B cell (primary cell): Measurements from ENCODE around the gene COL21A1. TPM values are rescaled to one million over a fixed set of nuclear protein-coding genes. Genes with fewer than 3 reads are reported as not detected.

Experiments
- ATAC-seq: fragments of 200-7000 bp; cut with Tn5 transposase; one replicate; pipeline ENCODE4 v1.10.0; 2021; ENCODE audit warnings: low read depth, mild to moderate bottlenecking, moderate number of reproducible peaks, moderate library complexity
- CTCF ChIA-PET: fragments of 350-600 bp; sonication (Branson Sonifier 250); formaldehyde crosslinking; loops from one replicate; lab custom pipeline; 2021; ENCODE audit warnings: antibody characterized with exemption, inconsistent platforms; lab: Charles Lee
- POLR2A ChIA-PET: fragments of 350-600 bp; sonication (Branson Sonifier 250); formaldehyde crosslinking; loops from one replicate; lab custom pipeline; 2021; ENCODE audit warnings: antibody characterized with exemption; lab: Charles Lee
- DNase-seq: peaks from one replicate; pipeline ENCODE4 v3.0.0; 2013
- H2AFZ ChIP-seq: 2 replicates; pipeline ENCODE4 v1.6.1; 2012; ENCODE audit warnings: mild to moderate bottlenecking, low read depth, low read length; ENCODE audit not compliant: insufficient read depth, poor library complexity, severe bottlenecking
- H3K27ac ChIP-seq, 2 donors: 1 replicate in 1 of 2; 2 replicates in 1 of 2; pipeline ENCODE4 v1.5.1; 2012 to 2013; ENCODE audit warnings: low read length in 2 of 2, mild to moderate bottlenecking in 2 of 2, moderate library complexity in 1 of 2
- H3K27me3 ChIP-seq, 4 experiments: fragments of 200-600 bp in 1 of 4; sonication (generic) in 1 of 4; replicated peaks in 1 of 4; 1 replicate in 2 of 4; 2 replicates in 2 of 4; pipeline versions ENCODE4 v1.6.1 to v1.7.0; 2013 to 2016; ENCODE audit warnings: low read length in 3 of 4, mild to moderate bottlenecking in 2 of 4, mixed read lengths in 1 of 4, moderate library complexity in 1 of 4; ENCODE audit not compliant: insufficient read depth in 4 of 4, control insufficient read depth in 3 of 4; ENCODE audit errors: control extremely low read depth in 1 of 4
- H3K36me3 ChIP-seq, 2 experiments: replicated peaks in 1 of 2; 1 replicate in 1 of 2; 2 replicates in 1 of 2; pipeline versions ENCODE4 v1.6.1 to v1.7.1; 2013; ENCODE audit warnings: low read length in 1 of 2; ENCODE audit not compliant: insufficient read depth in 2 of 2, control insufficient read depth in 1 of 2; ENCODE audit errors: control extremely low read depth in 1 of 2, extremely low read depth in 1 of 2
- H3K4me1 ChIP-seq, 2 donors: fragments of 200-600 bp in 1 of 2; sonication (generic) in 1 of 2; 1 replicate in 1 of 2; 2 replicates in 1 of 2; pipeline versions ENCODE4 v1.5.1 to v1.6.1; 2013 to 2017; ENCODE audit warnings: low read length in 2 of 2; ENCODE audit not compliant: control insufficient read depth in 2 of 2, insufficient read depth in 2 of 2
- H3K4me2 ChIP-seq: replicated peaks from 2 replicates; pipeline ENCODE3; 2012; ENCODE audit warnings: mild to moderate bottlenecking, low read depth, low read length; ENCODE audit not compliant: poor library complexity, severe bottlenecking
- H3K4me3 ChIP-seq, 5 experiments: fragments of 200-600 bp in 1 of 5; sonication (generic) in 1 of 5; 1 replicate in 3 of 5; 2 replicates in 2 of 5; pipeline versions ENCODE4 v1.5.1 to v1.7.0; 2011 to 2016; ENCODE audit warnings: low read length in 4 of 5, mild to moderate bottlenecking in 4 of 5, low read depth in 2 of 5, control low read depth in 1 of 5, moderate library complexity in 1 of 5; ENCODE audit not compliant: insufficient read depth in 1 of 5; ENCODE audit errors: control extremely low read depth in 1 of 5, extremely low read depth in 1 of 5
- H3K79me2 ChIP-seq: fragments of 200-600 bp; sonication (generic); one replicate; pipeline ENCODE4 v1.6.0; 2016; ENCODE audit warnings: low read length; ENCODE audit not compliant: control insufficient read depth, insufficient read depth
- H3K9ac ChIP-seq: fragments of 200-600 bp; sonication (generic); 2 replicates; pipeline ENCODE4 v1.6.1; 2017; ENCODE audit warnings: mild to moderate bottlenecking, low read length, moderate library complexity
- H3K9me3 ChIP-seq, 3 donors: one replicate each; pipeline versions ENCODE4 v1.6.1 to v1.7.1; 2013; ENCODE audit warnings: low read length in 2 of 3; ENCODE audit not compliant: control insufficient read depth in 2 of 3, insufficient read depth in 1 of 3; ENCODE audit errors: control extremely low read depth in 1 of 3
- H4K20me1 ChIP-seq: 2 replicates; pipeline ENCODE4 v1.6.0; 2012; ENCODE audit warnings: mild to moderate bottlenecking, low read length; ENCODE audit not compliant: insufficient read depth, control insufficient read depth, poor library complexity, severe bottlenecking
- H3K27ac Mint-ChIP-seq: one replicate; pipeline ENCODE4 v1.8.0; 2021; ENCODE audit warnings: mixed read lengths
- H3K27me3 Mint-ChIP-seq: one replicate; pipeline ENCODE4 v1.8.0; 2021; ENCODE audit warnings: mixed read lengths
- H3K4me1 Mint-ChIP-seq: one replicate; pipeline ENCODE4 v1.8.0; 2021; ENCODE audit warnings: mixed read lengths
- H3K4me3 Mint-ChIP-seq: one replicate; pipeline ENCODE4 v1.8.0; 2021; ENCODE audit warnings: mixed read lengths
- H3K9me3 Mint-ChIP-seq: one replicate; pipeline ENCODE4 v1.8.0; 2022; ENCODE audit warnings: mixed read lengths; ENCODE audit not compliant: insufficient read depth
- EZH2 ChIP-seq: IDR thresholded peaks from 2 replicates; pipeline ENCODE4 v1.6.1; 2012; ENCODE audit warnings: borderline replicate concordance, low read depth, mild to moderate bottlenecking, moderate library complexity, low read length; ENCODE audit not compliant: insufficient read depth, poor library complexity, severe bottlenecking
- WGBS: methylation state at CpG from one replicate; pipeline ENCODE4 v1.1.5; 2013; ENCODE audit warnings: missing lambda C conversion rate; ENCODE audit not compliant: insufficient coverage; 5-methylcytosine and 5-hydroxymethylcytosine counted together
- intact Hi-C: fragments of 100-400 bp; cut with micrococcal nuclease; formaldehyde crosslinking; loops from one replicate; pipeline ENCODE4 v1.10.0; 2022
- polyA plus RNA-seq: library from polyadenylated mRNA; depleted of rRNA; stranded (reverse); fragments of >200 nt; gene quantifications from 2 replicates; pipeline ENCODE4 v1.2.3, GENCODE V29; 2012
- total RNA-seq, 2 donors: library from RNA; stranded (reverse); fragments of 120-200 nt in 1 of 2; gene quantifications; 1 replicate in 1 of 2; 2 replicates in 1 of 2; pipeline versions ENCODE4 v1.2.3 to v1.2.4, GENCODE V29; 2013 to 2022
- TF ChIP-seq, protein P1 (sequence below): fragments of 200-600 bp; IDR thresholded peaks from one replicate; pipeline ENCODE4 v1.8.0; 2022; ENCODE audit warnings: antibody characterized with exemption, mild to moderate bottlenecking

Gene COL21A1
- total and polyA plus RNA-seq, 2 donors (not counting 1 experiment from before 2014, with no cell fraction given), result not detected

- CTCF ChIA-PET, result no interaction called here
- Histone ChIP-seq H3K9ac (no peak overlapping the region), H2AFZ (no peak overlapping the region), H3K4me1 (no peaks in the 10 kb centered on the region), H3K9me3 (no peaks in the 10 kb centered on the region), H3K4me2 (no peak overlapping the region), H4K20me1 (no peaks in the 10 kb centered on the region), H3K79me2 (no peaks in the 10 kb centered on the region), H3K27me3 (no peaks in the 10 kb centered on the region), H3K36me3 (no peaks in the 10 kb centered on the region), H3K4me3 (no peak overlapping the region), H3K27ac (no peak overlapping the region)
- H3K4me3 Mint-ChIP-seq, result no peak overlapping the region
- no peaks in the 10 kb centered on the region for H3K9me3 Mint-ChIP-seq
- no peaks in the 10 kb centered on the region for H3K27me3 Mint-ChIP-seq
- POLR2A ChIA-PET, result no interaction called here
- ATAC-seq (no peak), DNase-seq (no peak)
- no peaks in the 10 kb centered on the region for H3K4me1 Mint-ChIP-seq
- WGBS, result no CpG with 5 or more reads among the region's 2 CpGs
- H3K27ac Mint-ChIP-seq, result no peak overlapping the region
- intact Hi-C loops, result no loop called here
- TF ChIP-seq EZH2, result no peak
- TF ChIP-seq, protein P1, sequence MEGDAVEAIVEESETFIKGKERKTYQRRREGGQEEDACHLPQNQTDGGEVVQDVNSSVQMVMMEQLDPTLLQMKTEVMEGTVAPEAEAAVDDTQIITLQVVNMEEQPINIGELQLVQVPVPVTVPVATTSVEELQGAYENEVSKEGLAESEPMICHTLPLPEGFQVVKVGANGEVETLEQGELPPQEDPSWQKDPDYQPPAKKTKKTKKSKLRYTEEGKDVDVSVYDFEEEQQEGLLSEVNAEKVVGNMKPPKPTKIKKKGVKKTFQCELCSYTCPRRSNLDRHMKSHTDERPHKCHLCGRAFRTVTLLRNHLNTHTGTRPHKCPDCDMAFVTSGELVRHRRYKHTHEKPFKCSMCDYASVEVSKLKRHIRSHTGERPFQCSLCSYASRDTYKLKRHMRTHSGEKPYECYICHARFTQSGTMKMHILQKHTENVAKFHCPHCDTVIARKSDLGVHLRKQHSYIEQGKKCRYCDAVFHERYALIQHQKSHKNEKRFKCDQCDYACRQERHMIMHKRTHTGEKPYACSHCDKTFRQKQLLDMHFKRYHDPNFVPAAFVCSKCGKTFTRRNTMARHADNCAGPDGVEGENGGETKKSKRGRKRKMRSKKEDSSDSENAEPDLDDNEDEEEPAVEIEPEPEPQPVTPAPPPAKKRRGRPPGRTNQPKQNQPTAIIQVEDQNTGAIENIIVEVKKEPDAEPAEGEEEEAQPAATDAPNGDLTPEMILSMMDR, result no peak
Observed at GRCh38 chr6:56026455-56027180, 220.8 kb downstream of the COL21A1 start.

GRCh38 chr6:56025795-56026194, 221.6 kb downstream of the COL21A1 start:
- no peak for DNase-seq
- Histone ChIP-seq H3K4me2 (no peak overlapping the region), H3K79me2 (no peaks in the 10 kb centered on the region), H3K4me1 (no peaks in the 10 kb centered on the region), H4K20me1 (no peaks in the 10 kb centered on the region), H3K9me3 (no peaks in the 10 kb centered on the region), H3K27me3 (no peaks in the 10 kb centered on the region), H3K4me3 (no peak overlapping the region), H3K27ac (no peak overlapping the region), H2AFZ (no peak overlapping the region), H3K36me3 (no peaks in the 10 kb centered on the region), H3K9ac (no peak overlapping the region)
- H3K27me3 Mint-ChIP-seq, result no peaks in the 10 kb centered on the region
- H3K4me1 Mint-ChIP-seq, result no peaks in the 10 kb centered on the region
- intact Hi-C loops, result no loop called here
- no peak overlapping the region for H3K4me3 Mint-ChIP-seq
- no peak for ATAC-seq
- H3K9me3 Mint-ChIP-seq, result no peaks in the 10 kb centered on the region
- ChIA-PET POLR2A (no interaction called here), CTCF (no interaction called here)
- TF ChIP-seq EZH2, result no peak
- H3K27ac Mint-ChIP-seq, result no peak overlapping the region
